Measurements from ENCODE around the gene DPYD.

The DPYD gene

DNA sequence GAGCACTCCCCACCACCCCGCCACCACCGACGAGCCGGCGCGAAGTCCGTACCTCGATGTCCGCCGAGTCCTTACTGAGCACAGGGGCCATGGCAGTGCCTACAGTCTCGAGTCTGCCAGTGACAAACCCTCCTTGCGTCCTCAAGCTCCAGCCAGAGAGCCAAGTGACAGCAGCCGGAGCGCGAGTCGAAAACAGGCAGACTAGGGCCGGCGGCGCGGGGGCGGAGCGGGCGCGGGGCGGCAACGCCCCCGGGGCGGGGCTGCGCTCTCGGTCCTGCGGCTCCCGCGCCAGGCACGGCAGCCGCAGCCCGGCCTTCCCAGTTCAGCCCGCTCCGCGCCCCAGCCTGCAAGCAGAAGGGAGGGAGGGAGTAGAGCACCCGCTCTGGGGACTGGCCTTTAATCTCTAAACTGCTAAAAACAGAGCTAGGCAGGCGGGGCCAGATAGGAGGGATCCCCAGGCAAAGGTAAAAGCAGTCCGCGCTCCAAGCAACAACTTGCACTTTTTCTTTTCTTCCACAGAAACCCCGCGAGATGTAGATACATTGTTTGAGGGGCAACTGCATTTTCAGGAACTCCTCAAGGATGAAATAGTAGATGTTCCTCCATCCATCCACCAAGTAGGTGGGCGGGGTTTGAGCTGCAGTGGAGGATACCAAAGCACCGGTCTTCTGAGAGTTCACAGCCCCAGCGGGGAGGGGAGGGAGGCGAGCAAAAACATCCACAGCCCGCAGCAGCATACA lies at the start of gene DPYD:
Gene DPYD (minus strand): TSS at position 203 of the 740 bp plus-strand sequence. CDS start 112 bp downstream, at position 91.
- DNase-seq (ENCODE audit: low spot score) = peak; percentile 82
- peak; percentile 58 for FAIRE-seq

DNA sequence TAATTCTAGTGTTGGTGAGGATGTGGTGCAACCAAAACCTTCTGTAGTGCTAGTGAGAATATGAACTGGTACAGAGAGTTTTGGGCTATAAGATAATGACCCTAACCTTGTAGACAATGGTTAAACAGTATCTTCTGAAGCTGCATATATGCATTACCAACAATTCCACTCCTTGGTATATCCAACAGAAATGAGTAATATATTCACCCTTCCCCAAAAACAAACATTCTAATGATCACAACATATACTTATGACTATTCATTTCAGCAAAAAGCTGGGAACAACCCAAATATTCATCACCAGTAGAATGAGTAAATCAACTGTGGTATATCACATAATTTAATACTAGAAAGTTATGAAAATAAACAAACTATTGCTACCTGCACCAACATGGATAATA lies 39.6 kb upstream of the DPYD start:
- DNase-seq (ENCODE audit: low spot score) = no peak
- no peak for FAIRE-seq

DNA sequence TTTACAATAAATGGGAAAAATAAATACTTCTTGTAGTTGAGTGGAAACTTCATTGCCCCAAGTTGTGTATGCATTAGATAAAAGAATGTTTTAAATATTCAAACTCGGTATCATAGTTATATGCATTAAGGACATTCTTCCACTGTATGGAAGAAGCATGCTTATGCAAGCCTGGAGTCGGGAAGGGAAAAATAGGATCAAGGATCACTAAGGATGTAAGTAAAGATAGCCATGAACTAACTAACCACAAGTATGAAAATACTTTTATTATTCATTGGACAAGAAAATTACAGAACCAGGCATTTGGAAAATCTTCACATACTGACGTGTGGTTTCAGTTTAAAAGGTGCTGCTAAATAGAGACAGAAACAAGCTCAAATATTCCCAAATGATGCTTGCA lies 26.9 kb upstream of the DPYD start:
- FAIRE-seq (no peak), DNase-seq (ENCODE audit: low spot score) (no peak)

DNA sequence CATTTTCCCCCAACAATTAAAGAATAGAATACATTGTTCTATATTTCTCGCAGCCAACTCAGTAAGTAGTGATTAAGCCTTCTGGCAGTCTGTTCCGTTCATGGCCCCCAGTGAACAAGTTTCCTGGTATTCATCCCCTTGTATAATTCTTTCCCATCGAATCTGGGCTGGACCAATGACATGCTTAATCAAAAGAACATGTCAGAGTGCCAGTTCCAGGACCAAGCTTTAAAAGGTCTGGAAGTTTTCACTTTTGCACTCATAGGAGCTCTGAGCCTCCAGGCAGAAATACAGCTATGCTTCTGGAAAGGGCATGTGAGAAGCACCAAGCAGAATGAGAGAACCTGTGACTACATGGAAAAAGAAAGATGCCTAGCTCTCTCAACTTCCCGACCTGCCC lies 22.5 kb upstream of the DPYD start:
- DNase-seq (ENCODE audit: low spot score) = no peak

DNA sequence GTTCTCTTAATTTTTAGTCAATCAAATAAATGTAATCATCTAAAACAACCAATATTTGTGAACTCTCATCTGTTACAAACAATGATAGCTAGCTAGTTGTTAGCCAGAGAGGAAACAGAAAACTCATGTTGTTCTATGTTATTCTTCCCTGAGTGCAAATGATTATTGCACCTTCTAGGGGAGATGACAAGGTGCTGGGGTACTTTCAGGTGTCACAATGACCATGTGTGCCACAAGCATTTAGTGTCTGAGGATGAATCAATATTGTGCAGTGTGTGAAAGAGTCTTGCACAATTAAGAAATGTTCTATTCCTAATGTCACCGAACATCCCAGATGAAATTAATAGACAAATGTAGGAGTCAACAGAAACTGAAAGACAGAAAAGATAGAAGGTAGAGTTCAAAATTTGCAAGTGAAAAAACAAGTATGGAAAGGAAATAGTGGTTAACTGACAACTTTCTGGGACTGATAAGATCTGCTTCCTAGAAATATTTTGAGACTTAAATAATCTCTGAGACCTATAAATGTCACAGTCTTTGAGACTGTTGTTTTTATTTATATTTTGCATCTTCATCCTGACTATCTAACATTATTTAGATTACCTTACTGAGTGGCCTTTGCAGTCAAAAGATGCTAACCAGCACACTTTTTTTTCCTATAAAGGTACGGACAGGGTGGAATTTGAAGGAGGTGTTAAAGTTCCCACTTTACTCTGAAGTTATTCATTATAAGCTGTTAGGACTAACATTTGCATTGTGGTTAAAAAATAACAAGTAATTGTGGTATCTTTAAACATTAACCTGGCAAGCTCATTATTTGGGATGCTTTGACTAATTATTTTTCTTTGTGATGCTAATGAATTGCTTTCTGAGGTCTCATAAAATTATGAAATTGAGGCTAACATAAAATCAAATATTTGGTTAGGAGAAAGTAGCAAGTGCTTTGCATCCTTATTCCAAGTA lies 21.6 kb upstream of the DPYD start:
- DNase-seq (ENCODE audit: low spot score) = no peak
- no peak for FAIRE-seq

More for the DNA sequence above, 22.5 kb upstream of the DPYD start:
- no peak for FAIRE-seq

DNA sequence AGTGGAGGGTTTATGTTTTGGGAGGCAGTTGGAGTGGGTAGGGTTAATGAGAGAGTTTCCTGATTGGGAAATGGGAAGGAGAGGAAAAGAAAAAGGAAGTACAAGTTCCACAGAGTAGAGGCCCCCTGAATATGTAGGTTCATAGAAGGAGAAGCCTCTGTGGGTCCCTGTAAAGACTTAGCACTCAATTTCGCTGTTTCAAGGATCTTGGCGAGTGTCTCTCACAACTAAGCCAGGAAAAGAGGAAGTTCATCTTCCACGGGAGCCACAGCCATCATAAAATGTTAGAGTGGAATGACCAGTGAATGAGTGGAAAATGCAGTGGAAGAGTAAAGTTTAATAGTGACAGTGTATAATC lies 17.4 kb upstream of the DPYD start:
- DNase-seq (ENCODE audit: low spot score) (no peak), FAIRE-seq (no peak)

DNA sequence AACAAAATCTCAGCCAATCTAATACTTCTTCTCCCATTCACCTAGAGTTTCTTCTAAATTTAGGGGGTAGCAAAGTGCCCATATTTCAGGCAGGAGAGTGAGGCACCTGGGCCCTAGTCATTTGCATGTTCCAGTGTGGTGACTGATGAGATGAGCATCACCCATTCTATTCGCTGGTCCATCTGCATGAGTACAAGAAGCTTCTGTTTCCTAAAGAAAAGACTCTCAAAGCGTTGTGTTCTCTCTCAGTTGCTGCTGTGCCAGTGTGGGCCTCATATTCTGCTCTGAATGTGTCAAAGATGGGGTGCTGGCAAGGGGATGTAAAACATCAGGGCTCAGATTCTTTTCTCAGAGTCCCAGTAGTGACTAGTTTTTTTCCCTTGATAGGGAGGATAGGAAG lies 16.1 kb upstream of the DPYD start:
- DNase-seq (ENCODE audit: low spot score) (no peak), FAIRE-seq (no peak)

DNA sequence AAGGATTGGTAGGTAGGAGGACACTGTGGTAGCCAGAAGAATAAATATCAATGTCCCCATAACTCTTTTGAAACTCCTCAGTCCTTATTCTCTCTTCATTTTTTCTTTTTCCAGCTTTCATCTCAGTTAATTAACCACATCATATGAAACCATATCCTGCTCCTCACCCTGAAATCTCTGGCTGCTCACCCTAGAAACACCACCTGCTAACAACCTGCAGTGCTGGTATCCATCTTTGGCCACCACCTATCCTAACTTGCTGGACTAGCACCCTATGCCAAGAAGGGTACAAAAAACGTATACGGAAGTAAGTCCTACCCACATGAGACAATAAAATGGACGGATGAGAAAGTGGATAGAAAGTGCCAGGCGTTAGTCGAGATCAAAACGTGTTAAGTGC lies 13.7 kb upstream of the DPYD start:
- FAIRE-seq (no peak), DNase-seq (ENCODE audit: low spot score) (no peak)

DNA sequence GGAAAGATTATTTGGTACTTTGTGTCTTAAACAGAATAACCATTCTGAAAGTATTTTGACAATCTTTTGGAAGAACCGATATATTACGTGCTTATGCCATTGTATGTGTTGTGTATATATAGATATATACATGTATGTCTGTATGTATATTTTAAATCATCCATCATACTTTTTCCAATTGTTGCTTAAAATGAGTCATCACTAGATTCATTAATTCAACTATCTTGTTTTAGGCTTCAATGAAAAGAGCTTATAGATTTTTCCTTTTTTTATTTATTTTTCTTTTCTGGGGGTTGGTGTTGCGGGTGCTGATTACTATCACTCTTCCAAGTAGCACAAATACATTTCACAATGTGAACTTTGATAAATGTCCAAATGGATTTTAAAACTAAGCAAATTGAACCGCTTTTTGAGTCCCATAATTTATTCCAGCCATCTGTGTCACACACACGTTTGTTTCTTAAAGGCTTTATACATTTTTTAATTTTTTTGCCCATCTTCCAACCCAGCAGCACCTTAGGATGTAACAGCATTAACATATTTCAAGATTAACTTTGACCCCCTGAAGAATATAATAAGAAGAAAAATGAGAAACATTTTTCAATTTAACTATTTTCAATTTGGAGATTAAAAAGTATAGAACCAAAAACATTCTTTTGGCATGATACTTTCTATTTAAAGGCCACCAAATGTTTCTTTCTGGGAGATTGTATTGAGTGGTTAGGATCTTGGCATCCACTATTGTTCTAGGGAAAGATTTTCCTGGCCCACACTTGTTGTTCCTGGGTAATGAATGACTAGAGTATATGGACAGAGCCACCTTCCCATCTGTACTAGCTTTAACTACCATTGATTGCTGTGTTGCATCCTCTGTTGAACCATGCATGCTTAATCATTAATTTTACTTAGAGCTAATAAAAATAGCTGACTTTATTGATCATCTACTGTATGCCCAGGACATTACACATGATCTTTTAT lies 9.3 kb upstream of the DPYD start:
- no peak for DNase-seq (ENCODE audit: low spot score)

DNA sequence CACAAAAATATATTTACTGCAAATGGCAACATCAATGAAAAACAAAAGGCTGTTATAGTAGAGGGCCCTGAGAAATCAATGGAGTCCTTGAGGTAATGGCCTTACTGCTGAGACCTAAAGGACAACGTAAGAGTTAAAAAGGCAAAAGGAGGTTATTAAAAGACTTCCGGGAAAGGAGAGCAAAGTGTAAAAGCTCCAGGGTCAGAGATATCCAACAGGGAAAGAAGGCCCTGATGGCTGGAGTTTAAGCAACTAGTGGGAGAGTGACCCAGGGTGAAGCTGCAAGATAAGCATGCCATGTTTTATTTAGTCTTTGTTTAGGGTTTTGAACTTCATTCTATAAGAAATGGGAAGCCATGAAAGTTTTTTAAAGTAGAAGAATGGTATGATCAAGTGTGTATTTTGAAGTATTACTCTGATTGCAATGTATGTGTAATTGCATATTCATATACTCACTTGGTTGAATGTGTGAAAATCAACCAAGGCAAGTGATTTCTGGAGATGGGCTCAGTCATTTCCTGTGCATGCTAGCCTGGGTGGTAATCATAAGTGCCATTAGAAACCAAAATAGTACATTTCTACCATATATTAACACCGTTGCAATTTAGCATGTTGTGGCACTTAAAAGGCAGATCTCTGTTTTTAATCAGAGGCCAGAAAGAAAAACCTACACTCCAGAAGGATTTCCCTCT lies 5.3 kb upstream of the DPYD start:
- DNase-seq (ENCODE audit: low spot score) = no peak
- no peak for FAIRE-seq

More for the DNA sequence above, 9.3 kb upstream of the DPYD start:
- peak; percentile 86 for FAIRE-seq

DNA sequence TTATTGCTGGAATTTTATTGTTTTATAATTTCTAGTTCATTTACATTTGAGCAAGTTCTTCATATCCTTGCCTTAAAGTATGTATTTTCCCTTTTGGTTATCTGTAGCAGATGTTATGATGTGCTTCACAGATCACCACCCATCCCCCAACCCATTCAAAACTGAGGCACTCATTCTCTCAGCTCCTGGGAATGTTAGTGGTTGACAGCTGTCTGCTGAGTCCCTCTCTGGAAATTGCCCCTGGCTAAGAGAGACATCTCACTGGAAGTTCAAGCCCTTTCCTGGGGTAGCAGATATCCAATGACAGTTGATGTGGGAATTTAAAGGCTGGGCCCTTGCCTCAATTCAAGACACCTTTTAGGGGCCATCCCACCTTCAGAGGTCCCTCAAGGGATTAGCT lies 4.3 kb upstream of the DPYD start:
- FAIRE-seq = no peak
- DNase-seq (ENCODE audit: low spot score) = no peak

DNA sequence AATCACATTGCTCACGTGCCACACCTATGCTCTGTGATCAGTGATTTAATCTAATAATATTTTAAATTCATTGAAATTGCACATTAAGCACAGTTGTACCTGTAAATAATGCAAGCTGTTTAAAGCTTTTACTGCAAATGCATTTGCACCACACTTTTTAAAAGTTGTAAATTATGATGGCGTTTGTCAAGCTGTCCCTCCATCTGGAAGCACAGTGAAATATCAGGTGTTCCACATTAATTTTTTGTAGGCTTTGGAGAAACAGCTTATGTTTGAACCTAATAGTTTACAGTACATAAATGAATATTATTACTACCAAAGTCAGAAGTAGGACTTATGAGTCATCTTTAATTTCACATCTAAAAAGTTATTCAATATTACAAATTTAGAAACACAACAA lies 3.0 kb upstream of the DPYD start:
- FAIRE-seq (no peak), DNase-seq (ENCODE audit: low spot score) (no peak)

DNA sequence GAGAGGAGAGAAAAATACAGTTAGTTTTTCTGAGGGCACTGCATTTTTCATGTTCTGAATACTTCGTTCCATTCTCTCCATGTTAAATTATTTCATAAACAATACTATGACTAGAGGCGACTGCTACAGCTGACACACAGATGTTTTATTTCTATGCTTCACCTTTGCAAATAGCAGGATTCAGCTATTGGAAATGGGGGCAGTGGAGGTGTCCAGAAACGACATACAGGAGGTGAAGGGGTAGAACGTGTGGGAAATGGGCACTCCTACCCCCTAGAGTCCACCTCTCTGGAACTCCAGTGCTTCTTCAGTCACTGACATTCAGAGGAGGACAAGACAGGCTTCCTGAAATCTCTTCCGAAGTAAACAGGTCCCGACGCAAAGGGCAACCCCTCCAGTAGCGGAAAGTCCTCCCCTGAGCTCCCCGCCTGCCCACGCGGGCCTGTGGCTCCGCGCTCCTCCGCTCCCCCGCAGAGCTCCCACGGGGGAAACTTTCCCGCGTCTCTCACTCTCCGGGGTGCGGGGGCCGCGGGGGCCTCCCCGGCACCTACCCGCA lies 480 bp downstream of the DPYD start:
- no peak for FAIRE-seq

DNA sequence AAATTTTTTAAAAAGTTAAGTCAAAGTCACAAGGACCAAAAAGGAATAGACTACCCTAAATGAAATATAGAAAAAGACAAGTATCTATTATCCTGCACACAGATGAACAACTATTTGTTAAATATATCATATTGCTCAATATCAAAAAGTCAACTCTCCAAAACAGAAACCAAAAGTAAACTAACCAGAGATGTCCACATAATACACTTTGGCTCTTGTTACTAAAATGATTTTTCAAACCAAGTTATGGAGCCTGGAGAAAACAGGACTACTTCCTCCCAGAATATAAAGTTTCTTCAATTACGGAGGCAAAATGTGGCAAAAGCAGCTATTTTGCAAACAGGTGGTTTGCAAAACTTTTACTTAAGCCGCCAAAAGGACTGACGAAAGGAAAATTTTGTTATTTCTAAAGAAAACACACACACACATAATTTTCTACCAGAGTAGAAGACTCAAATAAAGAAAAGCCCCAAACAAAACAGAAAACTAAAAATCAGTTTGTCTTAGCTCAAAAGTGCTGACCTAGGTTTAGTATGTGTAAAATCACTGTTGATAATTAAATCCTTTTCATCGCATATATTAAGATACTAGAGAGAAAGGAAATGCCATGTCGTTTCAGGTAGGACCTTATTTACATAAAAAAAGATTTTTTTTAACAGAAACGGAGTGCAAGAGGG lies 1.1 kb downstream of the DPYD start:
- FAIRE-seq (peak; percentile 68), DNase-seq (ENCODE audit: low spot score) (no peak)

More for the DNA sequence above, 480 bp downstream of the DPYD start:
- peak; percentile 25 for DNase-seq (ENCODE audit: low spot score)

DNA sequence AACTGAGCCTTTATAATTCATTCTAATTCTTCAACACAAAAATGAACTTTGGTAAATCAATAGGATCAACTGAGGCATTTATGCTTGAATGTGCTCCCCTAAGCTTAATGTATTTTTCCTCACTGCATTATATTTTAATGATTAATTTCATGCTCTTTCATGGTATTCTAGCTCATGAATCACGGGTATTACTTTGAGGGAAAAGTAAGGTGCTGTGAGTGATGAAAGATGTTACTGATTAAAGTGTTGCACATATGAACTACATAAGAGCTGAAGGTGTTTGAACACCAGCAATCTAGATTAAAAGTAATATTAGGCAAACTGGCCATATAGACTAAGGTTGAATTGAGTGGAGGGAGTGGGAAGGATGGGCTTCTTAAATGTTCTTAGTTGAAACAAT lies 1.9 kb downstream of the DPYD start:
- FAIRE-seq (peak; percentile 84), DNase-seq (ENCODE audit: low spot score) (no peak)

DNA sequence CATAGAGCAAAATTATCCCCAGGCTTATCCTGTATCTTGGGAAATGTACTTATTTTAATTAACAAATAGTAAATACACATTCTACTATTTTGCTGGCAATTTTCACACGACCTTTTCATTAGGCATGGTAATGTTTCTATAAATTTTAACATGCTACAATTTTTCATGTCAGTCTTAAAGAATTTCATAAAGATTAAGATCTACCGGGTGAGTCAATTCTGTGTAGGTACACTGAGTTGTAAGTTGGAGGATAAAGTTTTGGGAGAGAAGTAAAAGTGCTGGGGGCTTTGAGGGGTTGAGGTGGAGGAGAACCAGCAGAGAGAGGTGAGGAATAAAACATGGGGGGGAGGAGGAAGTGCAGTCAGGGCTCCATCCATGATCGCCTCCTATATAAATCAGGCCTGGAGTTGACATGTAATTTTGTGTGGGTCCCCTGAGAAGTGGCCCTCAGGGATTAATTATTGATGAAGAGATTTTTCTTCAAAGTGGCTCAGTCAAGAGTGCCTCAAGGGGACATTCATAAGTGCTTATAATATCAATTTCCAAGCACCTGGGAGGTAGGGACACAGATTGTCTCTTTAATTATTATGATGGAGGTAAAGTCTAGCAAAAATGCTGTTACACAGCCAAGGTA lies 7.2 kb downstream of the DPYD start:
- DNase-seq (ENCODE audit: low spot score) (no peak), FAIRE-seq (peak; percentile 21)

DNA sequence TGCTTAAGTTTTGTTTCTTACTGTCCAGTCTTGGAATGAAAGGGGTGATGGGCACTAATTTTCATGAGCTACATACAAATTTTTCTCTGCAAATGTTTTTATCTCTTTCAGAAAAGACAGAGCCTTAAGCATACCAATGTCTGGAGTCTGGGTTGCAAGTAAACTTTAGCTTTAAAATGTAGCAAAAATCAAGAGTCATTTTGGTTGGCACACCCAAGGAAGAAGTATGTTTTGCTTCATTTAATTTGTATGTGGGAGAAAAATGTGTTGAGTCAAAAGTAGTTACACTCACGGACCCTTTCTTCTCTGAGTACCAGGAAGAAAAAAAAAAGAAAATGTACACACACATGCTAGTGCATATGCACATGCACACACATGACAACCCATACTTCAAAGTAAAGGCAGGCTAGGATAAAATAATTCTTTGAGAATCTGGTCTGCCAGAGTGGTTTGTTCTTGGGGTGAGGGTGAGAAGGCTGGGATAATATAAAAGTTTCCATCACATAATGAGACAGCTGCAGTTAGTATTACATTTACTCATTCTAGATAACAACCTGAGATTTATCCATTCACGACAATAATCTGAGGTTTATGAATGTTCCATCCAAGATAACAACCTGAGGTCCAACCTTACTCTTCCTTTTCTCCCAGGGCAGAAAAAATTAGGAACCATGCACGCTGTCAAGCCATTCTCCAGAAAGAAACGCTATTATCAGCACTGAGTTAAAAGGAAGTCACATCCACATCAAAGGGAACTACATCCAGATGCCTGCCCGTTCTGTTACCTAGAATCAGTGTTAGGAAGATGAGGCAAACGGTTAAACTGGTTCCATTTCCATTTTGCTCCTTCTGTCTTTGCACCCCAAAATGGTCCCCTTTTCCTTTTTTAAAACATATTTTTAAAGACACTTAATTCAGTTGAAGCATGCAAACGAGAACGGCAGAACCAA lies 9.3 kb downstream of the DPYD start:
- DNase-seq (ENCODE audit: low spot score) (no peak), FAIRE-seq (no peak)

DNA sequence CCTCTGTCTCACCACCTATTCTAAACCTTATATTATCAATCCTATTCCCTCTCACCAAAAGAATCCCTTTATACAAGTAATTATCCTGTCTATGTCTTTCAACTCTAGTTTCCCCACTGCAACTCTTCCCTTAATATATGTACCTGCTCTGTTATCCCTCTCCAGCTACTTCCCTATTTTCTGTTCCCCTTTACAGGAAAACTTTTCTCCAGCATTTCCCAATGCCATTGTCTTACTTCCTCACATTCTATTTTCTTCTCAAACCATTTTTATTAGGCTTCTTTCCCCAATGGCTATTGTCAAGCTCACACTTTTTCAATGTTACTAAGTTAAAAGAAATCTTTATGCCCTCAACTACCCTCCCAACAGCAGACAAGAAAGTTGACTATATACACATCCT lies 11.6 kb downstream of the DPYD start:
- no peak for DNase-seq (ENCODE audit: low spot score)
- no peak for FAIRE-seq
